Testis (tissue), 2 donors: Measurements from ENCODE around the gene ZNF462.

Experiments used
- CTCF ChIP-seq, 3 experiments: fragments of 450-650 bp in 2 of 3; fragments of 200-600 bp in 1 of 3; sonication (generic) in 1 of 3; IDR thresholded peaks; one replicate each; pipeline ENCODE4 v1.5.1; 2016 to 2019; ENCODE audit warnings: antibody characterized with exemption in 3 of 3, mild to moderate bottlenecking in 2 of 3, moderate library complexity in 1 of 3
- POLR2A ChIP-seq: fragments of 450-650 bp; IDR thresholded peaks from one replicate; pipeline ENCODE4 v1.6.1; 2017; ENCODE audit warnings: antibody characterized with exemption, mild to moderate bottlenecking, moderate library complexity

- TF ChIP-seq CTCF (IDR thresholded peaks at IDR 0.05) (no peak), POLR2A (no peak)
Measured at GRCh38 chr9:106927916-106928315, 65.0 kb downstream of the ZNF462 start.
